ENCODE measurements around the gene CBFA2T3. TPM values are rescaled to one million over a fixed set of nuclear protein-coding genes. Genes with fewer than 3 reads are reported as not detected.
A peak's percentile ranks its signal among the peaks of the same experiment; 100 is the strongest.

The CBFA2T3 gene
- total and polyA plus RNA-seq, 2 of the 13 experiments (the other 11 are each of a cell fraction or from before 2014, with no cell fraction given): 0.05 TPM; not detected in 1

DNA sequence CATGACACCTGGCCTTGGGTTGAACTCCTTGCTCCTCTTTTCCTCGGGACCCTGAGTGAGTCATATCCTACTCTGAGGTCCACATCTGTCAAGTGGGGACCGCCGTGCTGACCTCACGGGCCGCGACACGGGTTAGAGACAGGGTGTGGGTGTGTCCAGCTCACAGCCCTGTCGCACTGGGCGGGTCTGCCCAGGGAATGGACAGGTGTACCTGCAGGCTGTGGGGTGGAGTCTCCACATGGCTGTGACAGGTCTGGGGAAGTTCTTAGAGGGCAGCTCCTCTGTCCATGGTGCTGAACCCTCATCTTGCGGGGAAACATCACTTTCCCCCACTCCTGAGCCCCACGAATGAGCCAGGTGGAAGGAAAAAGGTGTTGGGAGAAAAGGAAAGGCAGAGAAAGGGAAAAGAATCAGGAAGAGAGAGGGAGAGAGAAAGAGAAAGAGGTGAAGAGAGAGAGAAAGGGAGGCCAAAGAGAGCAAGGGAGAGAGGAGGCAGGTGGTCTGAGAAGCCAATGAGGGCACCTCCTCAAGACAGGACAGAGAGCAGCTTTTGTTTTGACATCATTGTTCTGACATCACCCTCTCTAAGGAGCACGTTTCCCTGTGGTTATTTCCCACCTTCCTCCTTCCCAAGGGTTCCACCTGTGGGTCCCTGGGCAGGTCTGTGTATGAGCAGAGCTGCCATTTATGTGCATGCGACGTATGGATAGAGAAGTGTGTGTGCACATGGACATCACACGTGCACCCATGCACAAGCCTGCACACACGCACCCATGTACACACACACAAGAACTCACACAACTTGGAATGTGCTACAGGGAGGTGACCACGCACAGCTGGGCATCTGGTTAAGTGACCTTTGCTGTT, 32.6 kb upstream of the CBFA2T3 start:
- H3K27ac ChIP-seq (ENCODE audit: extremely low read length, insufficient read depth, low read length): no peak overlapping the region
- H3K79me2 ChIP-seq (ENCODE audit: insufficient read depth, low read length): no peaks in the 10 kb centered on the region
- intact Hi-C loops (cut with micrococcal nuclease; ENCODE audit: unreplicated experiment): no loop called here
- H3K9ac ChIP-seq (ENCODE audit: insufficient read depth, low read depth, low read length): no peak overlapping the region
- in situ Hi-C loops (cut with HindIII; ENCODE audit: extremely low pct_ligation_motif_present, low pct_unique_long_range_greater_than_20kb): no loop called here
- CTCF ChIA-PET (ENCODE audit: low intra/inter-chr PET ratio, low total read pairs): no interaction called here
- no peak overlapping the region for H2AFZ ChIP-seq (ENCODE audit: low read length)
- 12% methylated on average over 17 of the region's 17 CpGs for WGBS (ENCODE audit: low lambda C conversion rate)
- POLR2A ChIA-PET: no interaction called here
- no TSS peak for BruUV-seq (replicated peaks)
- ATAC-seq (no peak), DNase-seq (ENCODE audit: low spot score) (no peak), FAIRE-seq (no peak)
- no peaks in the 10 kb centered on the region for H3K9me3 ChIP-seq (ENCODE audit: low read length)
- H3K4me1 ChIP-seq (ENCODE audit: insufficient read depth, low read length): no peaks in the 10 kb centered on the region
- H3K4me2 ChIP-seq (ENCODE audit: low read depth, low read length): no peak overlapping the region
- H4K20me1 ChIP-seq (ENCODE audit: insufficient read depth, low read length): peaks cover 3% of the 10 kb centered on the region; the same call in 1 of the 2 replicates
- H3K27me3 ChIP-seq (ENCODE audit: control insufficient read depth in 1 of 2, insufficient read depth in 2 of 2, low read length in 2 of 2): peaks cover 6 to 32% of the 10 kb centered on the region in 2 experiments; a peak in 4 of 5 replicates
- H3K4me3 ChIP-seq (replicated peaks in 1 of 3; ENCODE audit: insufficient read depth in 1 of 3, low read depth in 2 of 3, low read length in 3 of 3): no peak overlapping the region
- no peaks in the 10 kb centered on the region for H3K36me3 ChIP-seq (replicated peaks in 1 of 2; ENCODE audit: control insufficient read depth in 1 of 2, insufficient read depth in 2 of 2, low read length in 2 of 2)
- TF ChIP-seq ZNF605 (CRISPR knock-in tag; IDR thresholded peaks at IDR 0.05) (peak; percentile 55; the same call in 1 of the 2 replicates), SSRP1 (CRISPR knock-in tag; IDR thresholded peaks at IDR 0.05) (no peak), ZNF446 (CRISPR knock-in tag; IDR thresholded peaks at IDR 0.05) (peak; percentile 70; the same call in 1 of the 2 replicates), MNT (IDR thresholded peaks at IDR 0.05) (peak; percentile 61), PAWR (CRISPR knock-in tag; IDR thresholded peaks at IDR 0.05; ENCODE audit: borderline replicate concordance) (no peak), ZNF430 (CRISPR knock-in tag; IDR thresholded peaks at IDR 0.05) (peak; percentile 79; the same call in 1 of the 2 replicates), WIZ (CRISPR knock-in tag; IDR thresholded peaks at IDR 0.05) (peak; percentile 67; the same call in 1 of the 2 replicates), ZBTB20 (CRISPR knock-in tag; IDR thresholded peaks at IDR 0.05; ENCODE audit: borderline replicate concordance, low read depth) (peak; percentile 37; the same call in 1 of the 2 replicates), ZNF550 (CRISPR knock-in tag; IDR thresholded peaks at IDR 0.05; ENCODE audit: borderline replicate concordance) (no peak), FOXO4 (CRISPR knock-in tag; conservative IDR thresholded peaks at IDR 0.05) (0 out of 2 replicates have a peak, but pooled peaks have one; percentile 69), EHMT2 (IDR thresholded peaks at IDR 0.05; ENCODE audit: borderline replicate concordance, low read depth, low read length) (peak; percentile 89), SRY (CRISPR knock-in tag; IDR thresholded peaks at IDR 0.05) (0 out of 2 replicates have a peak, but pooled peaks have one; percentile 43), HES4 (CRISPR knock-in tag; IDR thresholded peaks at IDR 0.05; ENCODE audit: borderline replicate concordance) (peak; percentile 81), ZNF331 (CRISPR knock-in tag; IDR thresholded peaks at IDR 0.05) (peak; percentile 39; the same call in 1 of the 2 replicates), KDM1A (CRISPR knock-in tag; IDR thresholded peaks at IDR 0.05) (no peak)
- TF ChIP-seq, protein P1, sequence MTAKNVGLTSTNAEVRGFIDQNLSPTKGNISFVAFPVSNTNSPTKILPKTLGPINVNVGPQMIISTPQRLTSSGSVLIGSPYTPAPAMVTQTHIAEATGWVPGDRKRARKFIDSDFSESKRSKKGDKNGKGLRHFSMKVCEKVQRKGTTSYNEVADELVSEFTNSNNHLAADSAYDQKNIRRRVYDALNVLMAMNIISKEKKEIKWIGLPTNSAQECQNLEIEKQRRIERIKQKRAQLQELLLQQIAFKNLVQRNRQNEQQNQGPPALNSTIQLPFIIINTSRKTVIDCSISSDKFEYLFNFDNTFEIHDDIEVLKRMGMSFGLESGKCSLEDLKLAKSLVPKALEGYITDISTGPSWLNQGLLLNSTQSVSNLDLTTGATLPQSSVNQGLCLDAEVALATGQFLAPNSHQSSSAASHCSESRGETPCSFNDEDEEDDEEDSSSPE (CRISPR knock-in tag; IDR thresholded peaks at IDR 0.05): no peak
- TF ChIP-seq, protein P2, sequence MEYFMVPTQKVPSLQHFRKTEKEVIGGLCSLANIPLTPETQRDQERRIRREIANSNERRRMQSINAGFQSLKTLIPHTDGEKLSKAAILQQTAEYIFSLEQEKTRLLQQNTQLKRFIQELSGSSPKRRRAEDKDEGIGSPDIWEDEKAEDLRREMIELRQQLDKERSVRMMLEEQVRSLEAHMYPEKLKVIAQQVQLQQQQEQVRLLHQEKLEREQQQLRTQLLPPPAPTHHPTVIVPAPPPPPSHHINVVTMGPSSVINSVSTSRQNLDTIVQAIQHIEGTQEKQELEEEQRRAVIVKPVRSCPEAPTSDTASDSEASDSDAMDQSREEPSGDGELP (IDR thresholded peaks at IDR 0.05; ENCODE audit: borderline replicate concordance, low read depth): no peak

All from HepG2 (cell line).